Measurements from ENCODE around the gene LONP1.
"Not testable (repeated sequence)": the region's sequence is repeated elsewhere in the genome, so short reads cannot be mapped to it uniquely, and the experiment has no call there.

The LONP1 gene

GRCh38 chr19:5719961-5720790 lies at the start of gene LONP1, which contains the start of gene CATSPERD:
LONP1 (minus strand) TSS chr19:5720146; CDS start chr19:5720132, 14 bp downstream.
CATSPERD (plus strand) TSS chr19:5720637; CDS start chr19:5720738, 101 bp downstream.
- peak; percentile 98 for DNase-seq (ENCODE audit: low spot score)

- DNase-seq (ENCODE audit: low spot score), result no peak
Measured at GRCh38 chr19:5767949-5768348, 48.0 kb upstream of the LONP1 start.

- DNase-seq (ENCODE audit: low spot score), result no peak
Measured at GRCh38 chr19:5765220-5765619, 45.3 kb upstream of the LONP1 start.

GRCh38 chr19:5762608-5763217 lies 42.8 kb upstream of the LONP1 start:
- no peak for DNase-seq (ENCODE audit: low spot score)

- DNase-seq (ENCODE audit: low spot score), result no peak
Measured at GRCh38 chr19:5753743-5754142, 33.8 kb upstream of the LONP1 start.

GRCh38 chr19:5751709-5752108 lies 31.8 kb upstream of the LONP1 start:
- DNase-seq (ENCODE audit: low spot score), result no peak

GRCh38 chr19:5749505-5749904 lies 29.6 kb upstream of the LONP1 start:
- DNase-seq (ENCODE audit: low spot score), result no peak

GRCh38 chr19:5748920-5749319 lies 29.0 kb upstream of the LONP1 start:
- not testable (repeated sequence) for DNase-seq (ENCODE audit: low spot score)

GRCh38 chr19:5744999-5745398 lies 25.1 kb upstream of the LONP1 start:
- DNase-seq (ENCODE audit: low spot score), result not testable (repeated sequence)

- no peak for DNase-seq (ENCODE audit: low spot score)
Measured at GRCh38 chr19:5743630-5744029, 23.7 kb upstream of the LONP1 start.

GRCh38 chr19:5742051-5742450 lies 22.1 kb upstream of the LONP1 start:
- no peak for DNase-seq (ENCODE audit: low spot score)

- no peak for DNase-seq (ENCODE audit: low spot score)
Measured at GRCh38 chr19:5738423-5738822, 18.5 kb upstream of the LONP1 start.

GRCh38 chr19:5733172-5733571 lies 13.2 kb upstream of the LONP1 start:
- DNase-seq (ENCODE audit: low spot score), result not testable (repeated sequence)

- no peak for DNase-seq (ENCODE audit: low spot score)
Measured at GRCh38 chr19:5727453-5728050, 7.6 kb upstream of the LONP1 start.

- peak; percentile 7 for DNase-seq (ENCODE audit: low spot score)
Measured at GRCh38 chr19:5719274-5719960, 529 bp downstream of the LONP1 start.

- DNase-seq (ENCODE audit: low spot score), result peak; percentile 49
Measured at GRCh38 chr19:5718579-5719273, 1.2 kb downstream of the LONP1 start.

GRCh38 chr19:5718037-5718578 lies 1.8 kb downstream of the LONP1 start:
- no peak for DNase-seq (ENCODE audit: low spot score)

GRCh38 chr19:5717215-5717935 lies 2.6 kb downstream of the LONP1 start:
- no peak for DNase-seq (ENCODE audit: low spot score)

GRCh38 chr19:5714816-5715215 lies 5.1 kb downstream of the LONP1 start:
- no peak for DNase-seq (ENCODE audit: low spot score)

GRCh38 chr19:5713228-5713627 lies 6.7 kb downstream of the LONP1 start:
- no peak for DNase-seq (ENCODE audit: low spot score)

- no peak for DNase-seq (ENCODE audit: low spot score)
Measured at GRCh38 chr19:5711713-5712161, 8.2 kb downstream of the LONP1 start.

All from kidney capillary endothelial cell (primary cell).